ENCODE measurements around the gene ARVCF.

ARVCF gene

GRCh38 chr22:20060700-20061480 lies 44.3 kb upstream of the ARVCF start:
- Histone ChIP-seq H3K36me3 (ENCODE audit: control insufficient read depth, insufficient read depth, low read length) (peaks cover 8% of the 10 kb centered on the region), H3K9me3 (ENCODE audit: control insufficient read depth, insufficient read depth, low read depth, low read length) (no peaks in the 10 kb centered on the region), H3K27me3 (ENCODE audit: control insufficient read depth, insufficient read depth, low read length) (no peaks in the 10 kb centered on the region), H3K27ac (ENCODE audit: low read depth, low read length) (no peak overlapping the region), H3K4me3 (ENCODE audit: low read depth, low read length) (no peak overlapping the region), H3K9ac (ENCODE audit: low read length) (no peak overlapping the region), H3K4me1 (ENCODE audit: control insufficient read depth, insufficient read depth, low read length) (no peaks in the 10 kb centered on the region)

GRCh38 chr22:20058989-20059770 lies 42.6 kb upstream of the ARVCF start:
- Histone ChIP-seq H3K9ac (ENCODE audit: low read length) (no peak overlapping the region), H3K9me3 (ENCODE audit: control insufficient read depth, insufficient read depth, low read depth, low read length) (no peaks in the 10 kb centered on the region), H3K27me3 (ENCODE audit: control insufficient read depth, insufficient read depth, low read length) (no peaks in the 10 kb centered on the region), H3K4me1 (ENCODE audit: control insufficient read depth, insufficient read depth, low read length) (no peaks in the 10 kb centered on the region), H3K36me3 (ENCODE audit: control insufficient read depth, insufficient read depth, low read length) (peaks cover 4% of the 10 kb centered on the region; the same call in 1 of the 2 replicates), H3K27ac (ENCODE audit: low read depth, low read length) (no peak overlapping the region), H3K4me3 (ENCODE audit: low read depth, low read length) (no peak overlapping the region)

- Histone ChIP-seq H3K9ac (ENCODE audit: low read length) (no peak overlapping the region), H3K27me3 (ENCODE audit: control insufficient read depth, insufficient read depth, low read length) (no peaks in the 10 kb centered on the region), H3K27ac (ENCODE audit: low read depth, low read length) (no peak overlapping the region), H3K4me3 (ENCODE audit: low read depth, low read length) (no peak overlapping the region), H3K9me3 (ENCODE audit: control insufficient read depth, insufficient read depth, low read depth, low read length) (no peaks in the 10 kb centered on the region), H3K36me3 (ENCODE audit: control insufficient read depth, insufficient read depth, low read length) (peaks cover 5% of the 10 kb centered on the region; the same call in 1 of the 2 replicates), H3K4me1 (ENCODE audit: control insufficient read depth, insufficient read depth, low read length) (no peaks in the 10 kb centered on the region)
These were observed 41.1 kb upstream of the ARVCF start for GRCh38 chr22:20057596-20058268.

- Histone ChIP-seq H3K4me3 (ENCODE audit: low read depth, low read length) (no peak overlapping the region), H3K4me1 (ENCODE audit: control insufficient read depth, insufficient read depth, low read length) (no peaks in the 10 kb centered on the region), H3K9ac (ENCODE audit: low read length) (no peak overlapping the region), H3K27me3 (ENCODE audit: control insufficient read depth, insufficient read depth, low read length) (no peaks in the 10 kb centered on the region), H3K36me3 (ENCODE audit: control insufficient read depth, insufficient read depth, low read length) (peaks cover 7% of the 10 kb centered on the region; the same call in 1 of the 2 replicates), H3K9me3 (ENCODE audit: control insufficient read depth, insufficient read depth, low read depth, low read length) (no peaks in the 10 kb centered on the region), H3K27ac (ENCODE audit: low read depth, low read length) (no peak overlapping the region)
These were observed 40.2 kb upstream of the ARVCF start for GRCh38 chr22:20056696-20057386.

GRCh38 chr22:20056161-20056560 lies 39.5 kb upstream of the ARVCF start:
- Histone ChIP-seq H3K27ac (ENCODE audit: low read depth, low read length) (no peak overlapping the region), H3K36me3 (ENCODE audit: control insufficient read depth, insufficient read depth, low read length) (peaks cover 7% of the 10 kb centered on the region; the same call in 1 of the 2 replicates), H3K27me3 (ENCODE audit: control insufficient read depth, insufficient read depth, low read length) (no peaks in the 10 kb centered on the region), H3K9ac (ENCODE audit: low read length) (no peak overlapping the region), H3K4me1 (ENCODE audit: control insufficient read depth, insufficient read depth, low read length) (no peaks in the 10 kb centered on the region), H3K9me3 (ENCODE audit: control insufficient read depth, insufficient read depth, low read depth, low read length) (no peaks in the 10 kb centered on the region), H3K4me3 (ENCODE audit: low read depth, low read length) (no peak overlapping the region)

- H3K36me3 ChIP-seq (ENCODE audit: control insufficient read depth, insufficient read depth, low read length) = peaks cover 7% of the 10 kb centered on the region; the same call in 1 of the 2 replicates
These were observed 39.0 kb upstream of the ARVCF start for GRCh38 chr22:20055654-20056053.

GRCh38 chr22:20055144-20055543 lies 38.5 kb upstream of the ARVCF start:
- no peak overlapping the region for H3K27ac ChIP-seq (ENCODE audit: low read depth, low read length)
- H3K9me3 ChIP-seq (ENCODE audit: control insufficient read depth, insufficient read depth, low read depth, low read length) = no peaks in the 10 kb centered on the region
- H3K4me3 ChIP-seq (ENCODE audit: low read depth, low read length) = no peak overlapping the region
- H3K9ac ChIP-seq (ENCODE audit: low read length) = no peak overlapping the region
- H3K4me1 ChIP-seq (ENCODE audit: control insufficient read depth, insufficient read depth, low read length) = no peaks in the 10 kb centered on the region
- no peaks in the 10 kb centered on the region for H3K27me3 ChIP-seq (ENCODE audit: control insufficient read depth, insufficient read depth, low read length)
- H3K36me3 ChIP-seq (ENCODE audit: control insufficient read depth, insufficient read depth, low read length) = peaks cover 7% of the 10 kb centered on the region; the same call in 1 of the 2 replicates

More at GRCh38 chr22:20055654-20056053, 39.0 kb upstream of the ARVCF start:
- Histone ChIP-seq H3K27me3 (ENCODE audit: control insufficient read depth, insufficient read depth, low read length) (no peaks in the 10 kb centered on the region), H3K27ac (ENCODE audit: low read depth, low read length) (no peak overlapping the region), H3K4me3 (ENCODE audit: low read depth, low read length) (no peak overlapping the region), H3K4me1 (ENCODE audit: control insufficient read depth, insufficient read depth, low read length) (no peaks in the 10 kb centered on the region), H3K9ac (ENCODE audit: low read length) (no peak overlapping the region), H3K9me3 (ENCODE audit: control insufficient read depth, insufficient read depth, low read depth, low read length) (no peaks in the 10 kb centered on the region)

- Histone ChIP-seq H3K27ac (ENCODE audit: low read depth, low read length) (no peak overlapping the region), H3K9me3 (ENCODE audit: control insufficient read depth, insufficient read depth, low read depth, low read length) (no peaks in the 10 kb centered on the region), H3K4me1 (ENCODE audit: control insufficient read depth, insufficient read depth, low read length) (no peaks in the 10 kb centered on the region), H3K4me3 (ENCODE audit: low read depth, low read length) (no peak overlapping the region), H3K27me3 (ENCODE audit: control insufficient read depth, insufficient read depth, low read length) (no peaks in the 10 kb centered on the region), H3K36me3 (ENCODE audit: control insufficient read depth, insufficient read depth, low read length) (peaks cover 7% of the 10 kb centered on the region; the same call in 1 of the 2 replicates), H3K9ac (ENCODE audit: low read length) (no peak overlapping the region)
These were observed 37.9 kb upstream of the ARVCF start for GRCh38 chr22:20054485-20054884.

GRCh38 chr22:20054034-20054427 lies 37.4 kb upstream of the ARVCF start:
- H3K36me3 ChIP-seq (ENCODE audit: control insufficient read depth, insufficient read depth, low read length) = peaks cover 9% of the 10 kb centered on the region; the same call in 1 of the 2 replicates
- no peak overlapping the region for H3K27ac ChIP-seq (ENCODE audit: low read depth, low read length)
- H3K4me1 ChIP-seq (ENCODE audit: control insufficient read depth, insufficient read depth, low read length) = no peaks in the 10 kb centered on the region
- no peak overlapping the region for H3K9ac ChIP-seq (ENCODE audit: low read length)
- H3K9me3 ChIP-seq (ENCODE audit: control insufficient read depth, insufficient read depth, low read depth, low read length) = no peaks in the 10 kb centered on the region
- no peak overlapping the region for H3K4me3 ChIP-seq (ENCODE audit: low read depth, low read length)
- no peaks in the 10 kb centered on the region for H3K27me3 ChIP-seq (ENCODE audit: control insufficient read depth, insufficient read depth, low read length)

- Histone ChIP-seq H3K27me3 (ENCODE audit: control insufficient read depth, insufficient read depth, low read length) (no peaks in the 10 kb centered on the region), H3K4me1 (ENCODE audit: control insufficient read depth, insufficient read depth, low read length) (no peaks in the 10 kb centered on the region), H3K9me3 (ENCODE audit: control insufficient read depth, insufficient read depth, low read depth, low read length) (no peaks in the 10 kb centered on the region), H3K4me3 (ENCODE audit: low read depth, low read length) (no peak overlapping the region), H3K9ac (ENCODE audit: low read length) (no peak overlapping the region), H3K36me3 (ENCODE audit: control insufficient read depth, insufficient read depth, low read length) (peaks cover 11% of the 10 kb centered on the region; the same call in 1 of the 2 replicates), H3K27ac (ENCODE audit: low read depth, low read length) (no peak overlapping the region)
These were observed 36.9 kb upstream of the ARVCF start for GRCh38 chr22:20053407-20054033.
